ENCODE data around the gene CCNQ.

Gene CCNQ

DNA sequence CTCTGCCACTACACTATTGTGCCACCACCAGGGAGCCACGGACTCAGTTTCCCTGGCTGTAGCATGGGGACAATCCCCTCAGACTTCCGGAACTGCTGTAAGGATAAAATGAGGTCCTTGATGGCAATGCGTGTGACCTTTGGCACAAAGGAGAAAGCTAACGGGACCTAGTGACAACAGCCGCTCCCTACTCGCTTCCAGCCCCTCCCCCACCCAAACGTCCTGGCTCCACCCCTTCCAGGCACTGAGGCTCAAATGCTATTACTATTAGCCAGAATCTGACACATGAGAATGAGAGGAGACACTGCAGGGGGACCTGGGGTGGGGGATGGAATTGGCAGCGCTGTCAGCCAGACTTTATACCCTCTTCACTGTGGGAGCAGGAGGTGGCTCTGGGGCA, 42.7 kb upstream of the CCNQ start:
- Histone ChIP-seq H3K4me3 (ENCODE audit: low read length) (no peak overlapping the region), H3K27me3 (ENCODE audit: control insufficient read depth, insufficient read depth, low read length) (peaks cover 50% of the 10 kb centered on the region), H3K4me1 (ENCODE audit: control insufficient read depth, insufficient read depth, low read length) (peaks cover 5% of the 10 kb centered on the region), H3K9me3 (replicated peaks; ENCODE audit: low read length) (no peaks in the 10 kb centered on the region), H3K36me3 (ENCODE audit: insufficient read depth, low read length) (no peaks in the 10 kb centered on the region), H3K4me2 (ENCODE audit: low read length) (no peak overlapping the region), H3K9ac (ENCODE audit: low read depth, low read length) (no peak overlapping the region)

- Histone ChIP-seq H3K4me1 (ENCODE audit: control insufficient read depth, insufficient read depth, low read length) (peaks cover 5% of the 10 kb centered on the region), H3K27me3 (ENCODE audit: control insufficient read depth, insufficient read depth, low read length) (peaks cover 44% of the 10 kb centered on the region), H3K4me3 (ENCODE audit: low read length) (no peak overlapping the region), H3K36me3 (ENCODE audit: insufficient read depth, low read length) (no peaks in the 10 kb centered on the region), H3K4me2 (ENCODE audit: low read length) (no peak overlapping the region), H3K9ac (ENCODE audit: low read depth, low read length) (no peak overlapping the region), H3K9me3 (replicated peaks; ENCODE audit: low read length) (no peaks in the 10 kb centered on the region)
Measured at GRCh38 chrX:153640736-153641575, 42.0 kb upstream of the CCNQ start.

DNA sequence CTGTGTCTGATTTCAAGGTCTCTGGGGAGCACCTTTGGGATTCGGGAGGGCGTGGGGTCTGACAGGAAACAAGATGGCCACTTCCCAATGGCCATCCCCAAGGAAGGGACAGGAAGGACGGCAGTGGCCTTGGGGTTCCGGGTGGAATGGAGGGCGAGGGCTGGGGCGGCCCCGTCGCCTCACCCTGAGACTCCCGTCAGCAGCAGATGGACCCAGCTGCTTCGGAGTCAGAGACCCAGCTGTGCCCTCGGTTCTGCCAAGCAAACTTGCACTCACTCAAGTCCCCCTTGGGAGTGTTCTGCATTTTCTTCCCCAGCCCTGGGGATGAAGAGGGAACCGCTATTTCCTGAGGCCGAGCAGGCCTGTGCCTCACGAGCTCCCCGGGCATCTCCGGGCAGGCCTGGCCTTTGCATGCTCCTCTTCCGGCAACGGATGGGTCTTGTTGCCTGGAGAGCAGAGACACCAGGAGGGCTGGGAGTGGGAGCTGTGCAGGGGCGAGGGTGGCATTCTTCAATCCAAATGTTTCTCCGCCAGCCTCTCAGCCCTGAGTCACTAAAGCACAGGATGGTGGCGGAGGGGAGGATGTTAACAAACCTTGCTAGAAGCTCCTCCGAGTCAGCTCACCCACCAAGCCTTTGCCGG, 41.2 kb upstream of the CCNQ start:
- Histone ChIP-seq H3K4me2 (ENCODE audit: low read length) (no peak overlapping the region), H3K27me3 (ENCODE audit: control insufficient read depth, insufficient read depth, low read length) (peaks cover 36% of the 10 kb centered on the region), H3K9me3 (replicated peaks; ENCODE audit: low read length) (no peaks in the 10 kb centered on the region), H3K4me1 (ENCODE audit: control insufficient read depth, insufficient read depth, low read length) (peaks cover 5% of the 10 kb centered on the region), H3K36me3 (ENCODE audit: insufficient read depth, low read length) (no peaks in the 10 kb centered on the region), H3K9ac (ENCODE audit: low read depth, low read length) (no peak overlapping the region), H3K4me3 (ENCODE audit: low read length) (no peak overlapping the region)

DNA sequence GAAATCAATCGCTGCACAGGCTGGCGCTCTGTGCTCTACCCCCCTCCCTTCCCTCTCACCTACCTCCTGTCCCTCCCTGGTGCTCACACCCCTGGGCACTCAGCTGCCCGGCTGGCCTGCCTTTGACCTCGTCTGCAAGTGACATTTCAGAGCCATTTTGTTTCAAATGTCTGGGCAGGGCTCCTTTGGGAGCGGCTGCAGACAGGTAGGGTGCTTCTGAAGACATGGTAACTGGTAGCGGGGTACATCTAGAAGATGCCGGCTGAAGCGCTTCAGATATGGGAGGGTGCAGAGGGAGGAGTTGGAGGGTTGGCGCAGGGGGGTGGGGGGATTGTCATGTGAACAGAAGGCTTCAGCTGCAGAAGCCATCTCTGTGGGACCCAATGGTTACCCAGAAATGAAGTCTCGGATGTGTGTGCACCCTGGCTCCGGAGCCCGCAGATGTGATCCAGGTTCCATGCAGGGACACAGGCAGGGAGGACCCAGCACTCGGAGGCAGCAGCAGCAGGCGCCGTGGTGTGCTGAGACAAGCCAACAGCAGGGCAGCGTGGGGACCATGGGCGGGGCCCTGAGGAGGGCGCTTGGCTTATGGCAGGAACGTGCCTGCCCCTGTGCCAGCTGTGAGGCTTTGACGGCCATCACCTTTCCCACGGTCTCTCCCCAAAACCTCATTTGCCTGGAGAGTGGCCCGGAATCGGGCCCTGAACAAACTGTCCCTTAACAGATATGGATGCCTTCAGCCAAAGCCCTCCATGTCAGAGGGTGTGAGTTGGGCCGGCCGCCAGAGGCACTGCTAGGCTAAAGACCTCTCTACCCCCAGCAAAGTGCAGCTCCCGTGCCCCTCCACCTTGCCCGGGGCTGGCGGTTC, 40.5 kb upstream of the CCNQ start:
- Histone ChIP-seq H3K4me1 (ENCODE audit: control insufficient read depth, insufficient read depth, low read length) (peaks cover 5% of the 10 kb centered on the region), H3K9ac (ENCODE audit: low read depth, low read length) (no peak overlapping the region), H3K36me3 (ENCODE audit: insufficient read depth, low read length) (no peaks in the 10 kb centered on the region), H3K4me3 (ENCODE audit: low read length) (no peak overlapping the region), H3K9me3 (replicated peaks; ENCODE audit: low read length) (no peaks in the 10 kb centered on the region), H3K4me2 (ENCODE audit: low read length) (no peak overlapping the region), H3K27me3 (ENCODE audit: control insufficient read depth, insufficient read depth, low read length) (peaks cover 29% of the 10 kb centered on the region)

DNA sequence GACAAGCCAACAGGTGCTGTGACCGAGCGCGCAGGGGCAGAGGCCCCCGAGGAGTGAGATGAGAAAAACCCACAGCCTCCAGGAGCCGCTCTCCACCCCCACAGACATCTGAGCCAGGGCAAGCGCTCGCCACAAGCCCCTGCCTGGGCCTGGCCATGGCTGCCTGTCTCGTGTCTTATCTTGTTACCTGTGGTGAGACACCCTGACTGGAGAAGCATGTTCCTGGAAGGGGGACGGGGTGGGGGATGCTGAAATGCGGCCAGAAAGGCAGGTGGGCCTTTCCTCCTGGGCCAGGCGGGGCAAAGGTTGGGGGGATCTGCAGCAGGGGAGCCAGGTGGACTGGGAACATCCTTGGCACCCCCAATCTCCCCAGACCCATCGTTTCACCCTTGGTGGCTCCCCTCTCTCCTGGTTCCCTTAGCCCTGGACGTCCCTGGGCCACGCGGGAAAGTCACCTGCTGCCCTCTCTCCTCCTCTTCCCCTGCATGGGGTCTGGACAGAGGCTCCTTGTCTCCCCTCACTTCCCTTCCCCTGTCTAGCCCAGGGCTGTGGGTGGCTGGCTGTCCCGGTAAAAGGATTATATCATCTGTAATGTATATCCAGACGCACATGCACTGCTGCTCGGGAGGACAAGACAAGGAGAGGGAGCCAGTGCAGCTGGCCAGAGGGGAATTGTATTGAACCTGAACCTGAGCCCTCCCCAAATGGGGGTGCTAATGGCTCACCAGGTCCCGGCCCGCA, 39.7 kb upstream of the CCNQ start:
- Histone ChIP-seq H3K27me3 (ENCODE audit: control insufficient read depth, insufficient read depth, low read length) (peaks cover 28% of the 10 kb centered on the region), H3K4me2 (ENCODE audit: low read length) (no peak overlapping the region), H3K9ac (ENCODE audit: low read depth, low read length) (no peak overlapping the region), H3K9me3 (replicated peaks; ENCODE audit: low read length) (no peaks in the 10 kb centered on the region), H3K4me3 (ENCODE audit: low read length) (no peak overlapping the region), H3K4me1 (ENCODE audit: control insufficient read depth, insufficient read depth, low read length) (peaks cover 2% of the 10 kb centered on the region), H3K36me3 (ENCODE audit: insufficient read depth, low read length) (no peaks in the 10 kb centered on the region)

DNA sequence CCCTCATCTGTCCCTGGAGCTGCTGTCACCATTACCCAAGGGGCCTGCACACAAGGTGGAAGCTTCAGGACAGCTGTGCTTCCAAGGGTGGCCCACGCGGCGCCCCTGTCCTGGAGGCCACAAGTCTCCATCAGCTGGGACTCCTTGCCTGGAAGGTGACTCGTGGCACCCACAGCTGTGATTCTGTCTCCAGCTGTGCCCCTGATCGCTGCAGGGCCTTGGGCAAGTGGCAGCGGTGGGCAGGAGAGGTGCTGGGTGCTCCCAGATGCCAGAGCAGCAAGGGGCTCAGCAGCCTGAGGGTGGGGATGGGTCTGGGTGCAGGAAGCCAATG, 39.1 kb upstream of the CCNQ start:
- no peak overlapping the region for H3K9ac ChIP-seq (ENCODE audit: low read depth, low read length)
- no peaks in the 10 kb centered on the region for H3K4me1 ChIP-seq (ENCODE audit: control insufficient read depth, insufficient read depth, low read length)
- H3K9me3 ChIP-seq (replicated peaks; ENCODE audit: low read length) = no peaks in the 10 kb centered on the region
- H3K4me2 ChIP-seq (ENCODE audit: low read length) = no peak overlapping the region
- H3K36me3 ChIP-seq (ENCODE audit: insufficient read depth, low read length) = no peaks in the 10 kb centered on the region
- peaks cover 25% of the 10 kb centered on the region for H3K27me3 ChIP-seq (ENCODE audit: control insufficient read depth, insufficient read depth, low read length)
- H3K4me3 ChIP-seq (ENCODE audit: low read length) = no peak overlapping the region

DNA sequence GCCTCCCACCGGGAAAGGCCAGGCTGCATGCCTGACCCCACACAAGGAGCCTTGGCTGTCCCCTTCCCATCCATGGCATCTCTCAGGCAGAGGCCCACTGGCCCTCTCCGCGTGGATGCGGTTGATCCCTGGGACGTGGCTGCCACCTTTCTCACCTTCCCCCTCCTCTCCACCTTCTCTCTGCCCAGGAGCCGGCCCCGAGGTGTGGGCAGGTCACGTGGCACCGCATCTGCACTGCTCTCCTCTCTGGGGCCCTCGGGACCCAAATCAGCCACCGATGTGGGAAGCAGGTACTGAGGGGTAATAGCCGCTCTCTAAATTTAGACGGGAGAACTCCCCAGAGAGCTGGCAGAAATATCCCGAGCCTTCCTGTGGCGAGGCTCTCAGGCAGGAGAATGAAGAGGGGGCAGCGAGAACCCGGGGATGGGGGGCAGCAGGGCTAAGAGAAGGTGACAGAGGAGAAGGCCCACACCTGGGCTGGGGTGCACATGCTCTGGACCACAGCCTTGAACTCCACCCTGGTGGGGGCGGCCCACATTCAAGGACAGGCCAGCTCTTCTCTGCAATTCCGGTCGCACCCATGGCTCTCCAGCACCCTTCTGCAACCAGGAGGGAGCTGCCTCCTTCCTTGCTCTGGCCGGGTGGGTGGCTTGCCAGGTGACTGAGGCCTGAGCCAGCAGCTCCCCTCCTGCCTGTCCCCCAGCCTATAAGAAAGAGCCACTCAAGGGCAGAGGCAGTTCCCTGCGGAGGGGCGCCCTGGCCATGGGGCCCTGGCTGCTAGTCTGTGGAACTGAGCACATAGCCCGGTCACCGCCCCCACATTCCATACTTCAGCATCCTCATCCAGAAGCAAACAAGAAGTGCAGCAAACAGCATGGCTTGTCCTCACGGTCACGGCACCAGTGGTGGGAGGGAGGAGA, 38.4 kb upstream of the CCNQ start:
- Histone ChIP-seq H3K4me2 (ENCODE audit: low read length) (no peak overlapping the region), H3K9me3 (replicated peaks; ENCODE audit: low read length) (no peaks in the 10 kb centered on the region), H3K27me3 (ENCODE audit: control insufficient read depth, insufficient read depth, low read length) (peaks cover 21% of the 10 kb centered on the region)

DNA sequence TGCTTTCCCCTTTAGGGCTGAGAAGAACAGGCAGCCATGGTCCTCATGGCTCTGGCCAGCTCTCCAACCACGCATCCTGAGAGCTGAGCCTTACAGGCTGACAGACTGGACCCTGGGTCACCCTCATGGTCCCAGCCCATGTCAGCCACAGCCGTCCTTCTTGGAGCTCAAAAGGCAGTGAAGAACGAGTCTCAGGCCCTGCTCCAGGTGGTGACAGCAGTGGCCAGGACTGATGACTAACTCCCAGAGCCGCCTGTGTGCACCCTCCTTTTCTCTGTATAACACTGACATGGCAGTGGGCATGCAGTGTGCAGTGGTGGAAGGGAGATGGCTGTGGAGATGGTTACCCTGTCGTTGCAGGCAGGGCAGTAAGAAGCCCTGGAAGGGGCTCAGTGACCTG, 37.8 kb upstream of the CCNQ start:
- H3K9ac ChIP-seq (ENCODE audit: low read depth, low read length) = no peak overlapping the region
- H3K36me3 ChIP-seq (ENCODE audit: insufficient read depth, low read length) = no peaks in the 10 kb centered on the region
- H3K9me3 ChIP-seq (replicated peaks; ENCODE audit: low read length) = peaks cover 1% of the 10 kb centered on the region
- H3K4me2 ChIP-seq (ENCODE audit: low read length) = no peak overlapping the region
- H3K27me3 ChIP-seq (ENCODE audit: control insufficient read depth, insufficient read depth, low read length) = peaks cover 19% of the 10 kb centered on the region
- H3K4me1 ChIP-seq (ENCODE audit: control insufficient read depth, insufficient read depth, low read length) = no peaks in the 10 kb centered on the region
- H3K4me3 ChIP-seq (ENCODE audit: low read length) = no peak overlapping the region

More for the DNA sequence above, 38.4 kb upstream of the CCNQ start:
- Histone ChIP-seq H3K9ac (ENCODE audit: low read depth, low read length) (no peak overlapping the region), H3K36me3 (ENCODE audit: insufficient read depth, low read length) (no peaks in the 10 kb centered on the region), H3K4me1 (ENCODE audit: control insufficient read depth, insufficient read depth, low read length) (no peaks in the 10 kb centered on the region), H3K4me3 (ENCODE audit: low read length) (no peak overlapping the region)

GRCh38 chrX:153635788-153636668, 37.1 kb upstream of the CCNQ start:
- Histone ChIP-seq H3K9me3 (replicated peaks; ENCODE audit: low read length) (peaks cover 6% of the 10 kb centered on the region), H3K4me2 (ENCODE audit: low read length) (no peak overlapping the region), H3K9ac (ENCODE audit: low read depth, low read length) (no peak overlapping the region), H3K4me3 (ENCODE audit: low read length) (no peak overlapping the region), H3K27me3 (ENCODE audit: control insufficient read depth, insufficient read depth, low read length) (peaks cover 12% of the 10 kb centered on the region), H3K4me1 (ENCODE audit: control insufficient read depth, insufficient read depth, low read length) (no peaks in the 10 kb centered on the region), H3K36me3 (ENCODE audit: insufficient read depth, low read length) (no peaks in the 10 kb centered on the region)

DNA sequence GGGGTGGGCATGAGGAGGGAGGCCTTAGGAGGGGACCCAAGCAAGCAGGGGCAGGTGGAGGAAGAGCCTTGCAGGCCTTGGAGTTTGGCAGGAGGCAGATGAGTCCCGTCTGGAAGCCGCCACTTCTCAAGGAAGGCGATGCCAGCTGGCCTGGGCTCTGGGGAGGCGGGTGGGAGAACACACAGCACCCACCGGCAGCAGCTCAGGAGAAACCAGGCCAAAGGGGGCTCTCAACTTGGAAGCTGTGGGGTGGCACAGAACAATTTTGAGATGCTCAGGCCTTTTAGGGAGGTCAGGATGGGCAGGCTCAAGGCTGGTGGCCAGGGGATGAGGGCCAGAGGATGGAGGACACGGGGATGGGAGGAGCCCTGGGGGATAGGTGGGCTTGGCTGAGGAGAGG, 36.4 kb upstream of the CCNQ start:
- H3K4me2 ChIP-seq (ENCODE audit: low read length) = no peak overlapping the region
- H3K9ac ChIP-seq (ENCODE audit: low read depth, low read length) = no peak overlapping the region
- H3K4me3 ChIP-seq (ENCODE audit: low read length) = no peak overlapping the region
- no peaks in the 10 kb centered on the region for H3K36me3 ChIP-seq (ENCODE audit: insufficient read depth, low read length)
- H3K4me1 ChIP-seq (ENCODE audit: control insufficient read depth, insufficient read depth, low read length) = no peaks in the 10 kb centered on the region
- H3K27me3 ChIP-seq (ENCODE audit: control insufficient read depth, insufficient read depth, low read length) = peaks cover 7% of the 10 kb centered on the region
- peaks cover 6% of the 10 kb centered on the region for H3K9me3 ChIP-seq (replicated peaks; ENCODE audit: low read length)

All from skeletal muscle satellite cell (primary cell).